Hindlimb muscle (tissue), 1 donor: ENCODE data around the gene CCDC12. TPM values are rescaled to one million over a fixed set of nuclear protein-coding genes. Genes with fewer than 3 reads are reported as not detected.

Experiments used
- DNase-seq: peaks from one replicate; pipeline ENCODE4 v3.0.0-alpha.2; 2013
- polyA plus RNA-seq: library from polyadenylated mRNA; unstranded; fragments of 120-200 nt; gene quantifications from one replicate; pipeline ENCODE4 v1.2.1, GENCODE V29; 2013; ENCODE audit not compliant: insufficient read length

The CCDC12 gene
- polyA plus RNA-seq, 1 donor: 38.7 TPM

GRCh38 chr3:46935989-46936558 is 40.5 kb downstream of the CCDC12 start:
- DNase-seq: no peak

DNA sequence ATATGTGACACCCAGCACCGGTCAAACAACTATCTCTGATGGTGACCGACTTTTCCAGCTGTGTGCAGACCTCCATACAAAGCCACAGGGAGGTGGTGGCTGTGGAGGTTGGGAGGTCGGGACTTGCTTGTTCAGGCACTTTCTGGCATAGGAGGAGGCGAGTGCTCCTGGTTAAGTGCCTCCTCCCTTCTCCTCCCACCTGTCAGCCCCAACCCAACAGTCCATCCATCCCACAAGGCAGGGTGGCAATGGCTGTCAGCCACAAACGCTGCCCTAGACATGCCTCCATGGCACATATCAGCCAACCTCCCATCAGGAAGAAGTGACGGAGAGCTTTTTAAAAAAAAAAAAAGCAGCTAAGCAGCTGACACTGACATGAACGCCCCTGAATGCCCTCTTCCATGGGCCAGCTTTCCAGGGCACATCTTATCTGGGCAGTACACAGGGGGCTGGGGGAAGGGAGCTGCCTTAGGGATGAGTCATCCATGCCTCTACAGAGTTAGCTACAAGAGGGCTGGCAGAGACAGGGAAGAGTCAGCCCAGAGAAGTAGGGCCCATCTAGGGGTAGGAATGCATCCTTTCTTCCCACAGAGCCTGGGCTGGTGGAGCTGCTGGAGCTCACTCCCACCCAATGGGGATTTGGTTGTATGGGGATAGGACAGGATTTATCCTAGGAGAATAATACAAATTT is 41.2 kb downstream of the CCDC12 start:
- DNase-seq: peak; percentile 41

- no peak for DNase-seq
Measured at GRCh38 chr3:46934498-46935167, 41.9 kb downstream of the CCDC12 start.

- no peak for DNase-seq
Measured at GRCh38 chr3:46934072-46934471, 42.5 kb downstream of the CCDC12 start.

DNA sequence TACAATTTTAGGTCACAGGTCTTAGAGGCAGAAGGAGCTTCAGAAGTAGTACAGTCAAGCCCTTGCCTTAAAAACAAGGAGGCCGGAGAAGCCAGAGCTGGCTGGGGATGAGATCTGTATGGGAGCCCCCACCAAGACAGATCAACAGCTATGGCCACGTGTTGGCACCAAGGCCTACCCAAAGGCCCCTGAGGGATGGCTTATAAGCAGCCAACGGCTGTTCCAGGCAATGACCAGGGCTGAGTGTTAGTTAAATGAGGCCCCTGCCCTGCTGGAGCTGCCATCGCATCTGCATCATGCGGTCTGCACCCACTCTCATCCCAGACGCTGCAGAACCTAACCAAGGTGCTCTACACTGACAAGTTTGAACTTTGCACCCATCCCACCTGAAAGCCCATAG is 43.3 kb downstream of the CCDC12 start:
- no peak for DNase-seq

- DNase-seq: no peak
Measured at GRCh38 chr3:46932455-46933225, 43.9 kb downstream of the CCDC12 start.

- DNase-seq: no peak
Measured at GRCh38 chr3:46931631-46932331, 44.8 kb downstream of the CCDC12 start.

DNA sequence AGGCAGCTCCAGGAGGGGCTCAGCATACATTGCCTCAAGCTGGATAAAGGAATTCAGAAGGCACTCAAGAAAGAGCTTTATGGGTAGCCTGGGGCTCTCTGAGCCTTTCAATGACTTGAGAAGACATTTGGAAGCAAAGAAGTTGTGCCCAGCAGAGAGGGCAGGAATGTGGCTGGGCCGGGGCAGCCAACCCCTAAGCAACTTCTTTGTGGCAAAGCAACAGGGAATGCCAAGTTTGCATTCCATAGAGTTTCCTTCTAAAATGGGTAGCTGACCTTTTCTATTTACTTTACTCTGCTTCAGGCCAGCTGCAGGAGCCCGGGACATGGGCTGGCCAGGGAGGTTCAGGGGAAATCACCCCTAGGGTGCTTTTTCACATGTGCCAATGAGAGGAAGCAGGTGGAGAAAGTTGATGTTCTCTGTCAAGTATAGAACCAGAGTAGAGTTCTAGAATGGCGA is 45.6 kb downstream of the CCDC12 start:
- no peak for DNase-seq

- no peak for DNase-seq
Measured at GRCh38 chr3:46930166-46930944, 46.2 kb downstream of the CCDC12 start.

GRCh38 chr3:46929324-46929723 is 47.2 kb downstream of the CCDC12 start:
- no peak for DNase-seq

GRCh38 chr3:46928282-46928681 is 48.3 kb downstream of the CCDC12 start:
- no peak for DNase-seq

GRCh38 chr3:46927718-46928073 is 48.8 kb downstream of the CCDC12 start:
- no peak for DNase-seq

DNA sequence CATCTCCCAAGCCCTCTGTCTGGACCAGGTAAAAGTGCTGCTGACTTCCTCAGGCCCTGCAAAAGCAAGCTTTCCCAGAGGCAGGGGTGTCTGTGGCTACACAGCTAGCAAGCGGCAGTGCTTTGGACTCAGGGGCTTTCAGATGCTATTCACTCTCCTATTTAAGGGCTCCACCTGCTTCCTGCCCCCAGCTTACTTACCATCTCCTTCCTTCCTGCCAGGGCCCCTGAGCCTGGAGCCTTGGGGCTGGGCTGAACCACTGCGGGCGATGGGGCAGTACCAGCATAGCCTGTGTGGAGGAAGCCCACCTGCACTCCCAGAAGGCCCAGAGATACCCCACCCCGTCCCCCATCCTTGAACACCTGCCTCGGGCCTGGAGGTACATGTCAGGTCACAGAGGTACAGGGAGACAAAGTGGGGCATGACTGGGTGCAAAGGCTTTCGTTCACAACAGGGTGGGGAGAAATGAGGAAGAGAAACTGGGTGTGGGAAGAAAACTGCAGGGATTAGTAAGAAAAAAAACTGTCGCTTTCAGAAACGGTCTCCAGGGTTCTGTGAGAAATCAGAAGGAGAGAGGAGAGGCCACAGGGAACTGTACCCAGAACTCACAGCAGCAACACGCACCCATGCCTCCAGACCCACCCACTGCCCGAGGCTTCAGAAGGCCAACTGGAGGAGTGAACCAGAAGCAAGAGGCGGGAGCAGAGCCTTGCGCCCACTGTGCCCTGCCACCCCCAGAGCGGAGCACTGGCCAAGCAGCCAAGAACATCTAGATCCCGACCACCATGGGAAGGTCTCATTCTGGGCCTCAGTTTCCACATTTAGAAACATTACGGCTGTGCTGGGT is 49.5 kb downstream of the CCDC12 start:
- DNase-seq: no peak

GRCh38 chr3:46926447-46926846 is 50.1 kb downstream of the CCDC12 start:
- no peak for DNase-seq

DNA sequence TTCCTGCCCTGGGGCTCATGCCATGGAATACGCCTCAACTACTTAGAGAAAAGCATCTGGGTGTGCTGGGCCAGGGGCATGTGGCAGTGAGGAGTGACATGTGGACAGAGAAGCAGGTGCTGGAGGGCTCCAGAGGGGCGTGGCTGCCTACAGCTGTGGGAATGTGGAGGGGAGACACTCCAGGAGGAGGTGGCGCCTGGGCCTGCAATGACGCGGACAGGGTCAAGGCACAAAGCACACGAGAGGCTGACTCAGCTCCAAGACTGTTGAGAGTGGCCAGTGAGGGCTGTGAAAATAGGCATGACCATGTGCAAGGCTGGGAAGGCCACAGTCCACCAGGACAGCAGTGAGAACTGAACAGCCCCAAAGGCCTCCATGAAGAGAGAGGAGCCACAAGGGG is 50.5 kb downstream of the CCDC12 start:
- DNase-seq: no peak

GRCh38 chr3:46925585-46925934 is 51.0 kb downstream of the CCDC12 start:
- DNase-seq: no peak

GRCh38 chr3:46924921-46925584 is 51.5 kb downstream of the CCDC12 start:
- no peak for DNase-seq

- no peak for DNase-seq
Measured at GRCh38 chr3:46923559-46924350, 52.8 kb downstream of the CCDC12 start.

- no peak for DNase-seq
Measured at GRCh38 chr3:46922871-46923558, 53.5 kb downstream of the CCDC12 start.
